GM12878 (cell line): ENCODE data around the gene PIEZO2. TPM values are rescaled to one million over a fixed set of nuclear protein-coding genes. Genes with fewer than 3 reads are reported as not detected.
A peak's percentile ranks its signal among the peaks of the same experiment; 100 is the strongest.

Experiments used
- ATAC-seq: fragments of 200-7000 bp; cut with Tn5 transposase; 3 replicates; pipeline ENCODE4 v1.9.1; 2020; ENCODE audit warnings: mild to moderate bottlenecking, moderate library complexity
- BruUV-seq: library from RNA; stranded (reverse); fragments of 400-500 nt; replicated peaks from 2 replicates; lab custom pipeline; 2021; lab: Mats Ljungman, UMichigan
- CTCF ChIA-PET: fragments of 300-600 bp; sonication (Branson Sonifier 250); formaldehyde crosslinking; extraction: SDS; loops from one replicate; lab custom pipeline; 2021; ENCODE audit warnings: inconsistent platforms; lab: Yijun Ruan, JAX
- POLR2A ChIA-PET: fragments of 350-600 bp; formaldehyde crosslinking; extraction: SDS; loops from one replicate; lab custom pipeline; 2021; ENCODE audit warnings: inconsistent platforms; lab: Charles Lee
- RAD21 ChIA-PET: fragments of 300-600 bp; sonication (Branson Sonifier 250); formaldehyde crosslinking; loops from one replicate; lab custom pipeline; 2023; ENCODE audit warnings: antibody characterized with exemption; ENCODE audit not compliant: unreplicated experiment; lab: Charles Lee
- SMC1A ChIA-PET: fragments of 300-600 bp; sonication (Branson Sonifier 250); formaldehyde crosslinking; loops from one replicate; lab custom pipeline; 2023; ENCODE audit not compliant: unreplicated experiment, uncharacterized antibody; lab: Charles Lee
- DNase-seq: peaks from one replicate; pipeline ENCODE4 v3.0.0-alpha.2; 2011; ENCODE audit warnings: low read depth, low spot score
- FAIRE-seq: peaks from 3 replicates; lab custom pipeline; 2011; peaks lifted over from hg19 to GRCh38; lab: Jason Lieb, UNC
- H2AFZ ChIP-seq: 2 replicates; pipeline ENCODE4 v1.6.0; 2011; ENCODE audit warnings: low read depth, low read length, control low read depth; ENCODE audit not compliant: control insufficient read depth
- H3K27ac ChIP-seq: 2 replicates; pipeline ENCODE4 v1.5.1; 2011; ENCODE audit warnings: control low read depth; ENCODE audit not compliant: control insufficient read depth, insufficient read depth
- H3K27me3 ChIP-seq, 2 experiments: replicated peaks in 1 of 2; 2 replicates each; pipeline versions ENCODE4 v1.6.0 to v1.6.1; 2011; ENCODE audit warnings: low read length in 1 of 2; ENCODE audit not compliant: control insufficient read depth in 2 of 2, insufficient read depth in 2 of 2
- H3K36me3 ChIP-seq, 2 experiments: 2 replicates each; pipeline ENCODE4 v1.5.1; 2011; ENCODE audit warnings: low read length in 1 of 2; ENCODE audit not compliant: control insufficient read depth in 2 of 2, insufficient read depth in 2 of 2
- H3K4me1 ChIP-seq: 2 replicates; pipeline ENCODE4 v1.6.1; 2011; ENCODE audit warnings: mild to moderate bottlenecking, low read length, moderate library complexity, mixed read lengths; ENCODE audit not compliant: control insufficient read depth, insufficient read depth
- H3K4me2 ChIP-seq: 2 replicates; pipeline ENCODE4 v1.6.0; 2011; ENCODE audit warnings: control low read depth; ENCODE audit not compliant: control insufficient read depth, insufficient read depth
- H3K4me3 ChIP-seq: fragments of 200-600 bp; sonication (generic); 2 replicates; pipeline ENCODE4 v1.5.1; 2016
- H3K79me2 ChIP-seq: 2 replicates; pipeline ENCODE4 v1.6.0; 2011; ENCODE audit warnings: low read length; ENCODE audit not compliant: control insufficient read depth, insufficient read depth
- H3K9ac ChIP-seq: 2 replicates; pipeline ENCODE4 v1.8.0; 2011; ENCODE audit warnings: low read length, control low read depth, mixed read lengths; ENCODE audit not compliant: control insufficient read depth, insufficient read depth
- H3K9me3 ChIP-seq: replicated peaks from 3 replicates; pipeline ENCODE4 v1.5.1; 2011; ENCODE audit warnings: mild to moderate bottlenecking, low read length; ENCODE audit not compliant: control insufficient read depth, insufficient read depth
- H4K20me1 ChIP-seq: 2 replicates; pipeline ENCODE4 v1.6.0; 2011; ENCODE audit not compliant: control insufficient read depth, insufficient read depth
- CBX3 ChIP-seq: fragments of 200-600 bp; sonication (generic); IDR thresholded peaks from 2 replicates; pipeline ENCODE4 v1.6.1; 2016; ENCODE audit warnings: low read depth, borderline replicate concordance
- CREM ChIP-seq: IDR thresholded peaks from 2 replicates; pipeline ENCODE4 v1.6.1; 2014; ENCODE audit warnings: antibody characterized with exemption, low read depth
- ESRRA ChIP-seq: IDR thresholded peaks from 2 replicates; pipeline ENCODE4 v1.6.1; 2012; ENCODE audit warnings: mild to moderate bottlenecking, low read length, improper control_type of control experiment
- SPI1 ChIP-seq: IDR thresholded peaks from 2 replicates; pipeline ENCODE4 v1.6.1; 2011; ENCODE audit warnings: low read depth, mild to moderate bottlenecking, low read length, moderate library complexity, borderline replicate concordance; ENCODE audit not compliant: insufficient read depth
- SRF ChIP-seq, 2 experiments: IDR thresholded peaks; 2 replicates each; pipeline ENCODE4 v1.6.1; 2011; ENCODE audit warnings: low read depth in 2 of 2, low read length in 2 of 2, mild to moderate bottlenecking in 1 of 2, moderate library complexity in 1 of 2
- SUPT20H ChIP-seq: IDR thresholded peaks from 2 replicates; pipeline ENCODE4 v1.6.1; 2011; ENCODE audit warnings: low read depth, mild to moderate bottlenecking, low read length, moderate library complexity, borderline replicate concordance; ENCODE audit not compliant: control insufficient read depth
- SUZ12 ChIP-seq: fragments of 200-600 bp; sonication (generic); IDR thresholded peaks from one replicate; pipeline ENCODE4 v1.6.1; 2018; ENCODE audit warnings: antibody characterized with exemption, mild to moderate bottlenecking; ENCODE audit not compliant: unreplicated experiment
- WGBS: methylation state at CpG from one replicate; pipeline ENCODE4 v1.1.6; 2016; ENCODE audit warnings: low lambda C conversion rate; ENCODE audit not compliant: insufficient replicate concordance, insufficient coverage; ENCODE audit errors: missing lambda C conversion rate; 5-methylcytosine and 5-hydroxymethylcytosine counted together
- in situ Hi-C: fragments of 300-500 bp; cut with MboI; formaldehyde crosslinking; loops from 9 replicates; pipeline ENCODE4 v1.14.3; 2018; ENCODE audit warnings: mixed read lengths
- intact Hi-C: fragments of 100-400 bp; cut with micrococcal nuclease; formaldehyde crosslinking; loops from one replicate; pipeline ENCODE4 v1.14.2; 2022; ENCODE audit not compliant: unreplicated experiment
- polyA plus RNA-seq, 11 experiments: library from polyadenylated mRNA; depleted of rRNA in 4 of 11; unstranded in 6 of 11; stranded (reverse) in 5 of 11; fragments of >200 nt; fragmentation: Nextera tagmentation in 4 of 11; fragmentation: Illumina TruSeq in 1 of 11; extraction: Ambion mirVana in 4 of 11; extraction: Trizol in 1 of 11; gene quantifications; 1 replicate in 1 of 11; 2 replicates in 10 of 11; pipeline versions ENCODE4 v1.2.1 to v1.2.3, GENCODE V29; 2011 to 2016; ENCODE audit warnings: inconsistent platforms in 2 of 11, missing spikeins in 2 of 11, low read depth in 1 of 11
- total RNA-seq, 4 experiments: library from RNA; depleted of rRNA in 3 of 4; stranded (reverse); fragments of >200 nt in 3 of 4; fragmentation: Illumina TruSeq in 1 of 4; extraction: Trizol in 1 of 4; gene quantifications; 2 replicates each; pipeline versions ENCODE4 v1.2.1 to v1.2.3, GENCODE V29; 2013 to 2021
- TF ChIP-seq, protein P1 (sequence below): IDR thresholded peaks from 2 replicates; pipeline ENCODE4 v1.6.1; 2012; ENCODE audit warnings: low read depth, low read length, improper control_type of control experiment

Gene PIEZO2
- total and polyA plus RNA-seq, 10 of the 15 experiments (the other 5 are each of a cell fraction or from before 2014, with no cell fraction given), result 6.7 to 42.3 (median 27.4) TPM

DNA sequence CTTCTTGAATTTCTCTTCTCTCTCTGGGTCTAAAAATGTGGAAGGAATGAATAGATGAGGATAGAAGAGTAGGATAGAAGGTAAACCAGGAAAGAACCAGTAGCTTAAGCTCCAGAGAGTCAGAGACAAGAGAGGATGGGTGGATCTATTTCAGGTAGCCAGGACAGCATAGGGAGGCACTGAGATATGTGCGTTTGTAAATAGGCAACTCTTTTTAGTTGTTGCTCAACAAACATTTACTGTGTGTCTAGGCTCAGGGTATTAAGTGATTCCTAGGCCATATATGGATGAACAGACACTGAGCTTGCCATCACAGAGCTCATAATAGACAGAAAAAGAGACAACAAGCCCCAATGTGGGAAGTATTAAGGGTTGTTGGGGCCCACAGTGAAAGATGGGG, 463.1 kb downstream of the PIEZO2 start:
- H3K9ac ChIP-seq, result no peak overlapping the region
- WGBS, result 0% methylated on average over 1 of the region's 1 CpG
- no peak for TF ChIP-seq SUZ12
- no peak for TF ChIP-seq SPI1
- no peak for TF ChIP-seq SUPT20H
- no peak for TF ChIP-seq SRF (IDR thresholded peaks at IDR 0.05; ENCODE audit: low read depth in 2 of 2, low read length in 2 of 2)
- TF ChIP-seq, protein P1, sequence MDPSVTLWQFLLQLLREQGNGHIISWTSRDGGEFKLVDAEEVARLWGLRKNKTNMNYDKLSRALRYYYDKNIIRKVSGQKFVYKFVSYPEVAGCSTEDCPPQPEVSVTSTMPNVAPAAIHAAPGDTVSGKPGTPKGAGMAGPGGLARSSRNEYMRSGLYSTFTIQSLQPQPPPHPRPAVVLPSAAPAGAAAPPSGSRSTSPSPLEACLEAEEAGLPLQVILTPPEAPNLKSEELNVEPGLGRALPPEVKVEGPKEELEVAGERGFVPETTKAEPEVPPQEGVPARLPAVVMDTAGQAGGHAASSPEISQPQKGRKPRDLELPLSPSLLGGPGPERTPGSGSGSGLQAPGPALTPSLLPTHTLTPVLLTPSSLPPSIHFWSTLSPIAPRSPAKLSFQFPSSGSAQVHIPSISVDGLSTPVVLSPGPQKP, result no peak
- TF ChIP-seq ESRRA, result no peak
- TF ChIP-seq CREM, result no peak
- TF ChIP-seq CBX3, result no peak
- intact Hi-C loops, result loop anchor here (10.0 kb wide), 1 partner anchor 122 kb away; no protein-coding TSS in a partner anchor
- ATAC-seq (no peak), DNase-seq (no peak), FAIRE-seq (peak; percentile 52)
- H3K4me3 ChIP-seq, result no peak overlapping the region
- no peak overlapping the region for H2AFZ ChIP-seq
- ChIA-PET RAD21 (interaction anchor here (0.7 to 1.6 kb wide), 4 partner anchors 9 to 468 kb away, joined by 3 to 4 read pairs (median 4); no protein-coding TSS in a partner anchor), SMC1A (interaction anchor here (1.4 to 2.6 kb wide), 2 partner anchors 64 to 126 kb away, joined by 3 to 14 read pairs; no protein-coding TSS in a partner anchor), POLR2A (interaction anchor here (1.3 to 1.5 kb wide), 2 partner anchors 17 kb away, joined by 4 read pairs; no protein-coding TSS in a partner anchor), CTCF (interaction anchor here (1.1 to 2.9 kb wide), 6 partner anchors 9 to 465 kb away, joined by 3 to 7 read pairs (median 4); no protein-coding TSS in a partner anchor)
- BruUV-seq, result no TSS peak
- peaks cover 0 to 8% of the 10 kb centered on the region in 2 experiments; a peak in 3 of 4 replicates for H3K36me3 ChIP-seq
- no peak overlapping the region for H3K4me2 ChIP-seq
- H3K27me3 ChIP-seq, result no peaks in the 10 kb centered on the region
- H3K79me2 ChIP-seq, result no peaks in the 10 kb centered on the region
- H4K20me1 ChIP-seq, result no peaks in the 10 kb centered on the region
- peak overlapping the region; percentile 53 for H3K27ac ChIP-seq
- no peaks in the 10 kb centered on the region; the same call in 2 of the 3 replicates for H3K9me3 ChIP-seq
- in situ Hi-C loops, result no loop called here
- H3K4me1 ChIP-seq, result no peaks in the 10 kb centered on the region; the same call in 1 of the 2 replicates
